HG02678 (cell line): ENCODE results near the gene CEP57.
"Not testable (repeated sequence)": the region's sequence is repeated elsewhere in the genome, so short reads cannot be mapped to it uniquely, and the experiment has no call there.

Experiments used
- ATAC-seq: cut with Tn5 transposase; IDR thresholded peaks from one replicate; pipeline ENCODE4 v1.9.1; 2021; ENCODE audit warnings: mild to moderate bottlenecking, moderate library complexity; ENCODE audit not compliant: unreplicated experiment

The CEP57 gene

GRCh38 chr11:95853862-95854261 is 63.6 kb downstream of the CEP57 start:
- no peak for ATAC-seq

GRCh38 chr11:95854362-95854761 is 64.1 kb downstream of the CEP57 start:
- ATAC-seq, result not testable (repeated sequence)

- ATAC-seq, result not testable (repeated sequence)
Observed at GRCh38 chr11:95860024-95860423, 69.7 kb downstream of the CEP57 start.

GRCh38 chr11:95863486-95864140 is 73.3 kb downstream of the CEP57 start:
- no peak for ATAC-seq

- no peak for ATAC-seq
Observed at GRCh38 chr11:95867105-95867504, 76.8 kb downstream of the CEP57 start.

GRCh38 chr11:95870877-95871276 is 80.6 kb downstream of the CEP57 start:
- ATAC-seq, result not testable (repeated sequence)

GRCh38 chr11:95877291-95877690 is 87.0 kb downstream of the CEP57 start:
- no peak for ATAC-seq
